Measurements from ENCODE around the gene PRSS56. TPM values are rescaled to one million over a fixed set of nuclear protein-coding genes. Genes with fewer than 3 reads are reported as not detected.

Gene PRSS56
- total and polyA plus RNA-seq, 2 of the 13 experiments (the other 11 are each of a cell fraction or from before 2014, with no cell fraction given), result not detected

GRCh38 chr2:232492963-232493700, 27.1 kb upstream of the PRSS56 start:
- Histone ChIP-seq H3K9me3 (ENCODE audit: low read length) (no peaks in the 10 kb centered on the region), H3K4me1 (ENCODE audit: insufficient read depth, low read length) (no peaks in the 10 kb centered on the region), H3K9ac (ENCODE audit: insufficient read depth, low read depth, low read length) (no peak overlapping the region), H4K20me1 (ENCODE audit: insufficient read depth, low read length) (no peaks in the 10 kb centered on the region), H3K36me3 (replicated peaks in 1 of 2; ENCODE audit: control insufficient read depth in 1 of 2, insufficient read depth in 2 of 2, low read length in 2 of 2) (no peaks in the 10 kb centered on the region), H3K27me3 (ENCODE audit: control insufficient read depth in 1 of 2, insufficient read depth in 2 of 2, low read length in 2 of 2) (peaks cover 23 to 93% of the 10 kb centered on the region in 2 experiments), H2AFZ (ENCODE audit: low read length) (no peak overlapping the region), H3K4me2 (ENCODE audit: low read depth, low read length) (no peak overlapping the region), H3K27ac (ENCODE audit: extremely low read length, insufficient read depth, low read length) (no peak overlapping the region), H3K4me3 (replicated peaks in 1 of 3; ENCODE audit: insufficient read depth in 1 of 3, low read depth in 2 of 3, low read length in 3 of 3) (no peak overlapping the region), H3K79me2 (ENCODE audit: insufficient read depth, low read length) (no peaks in the 10 kb centered on the region)
- no TSS peak for BruUV-seq (replicated peaks)
- 8% methylated on average over 12 of the region's 24 CpGs for WGBS (ENCODE audit: low lambda C conversion rate)
- CTCF ChIA-PET (ENCODE audit: low intra/inter-chr PET ratio, low total read pairs), result no interaction called here
- in situ Hi-C loops (cut with HindIII; ENCODE audit: extremely low pct_ligation_motif_present, low pct_unique_long_range_greater_than_20kb), result no loop called here
- DNase-seq (ENCODE audit: low spot score) (no peak), ATAC-seq (no peak), FAIRE-seq (no peak)
- intact Hi-C loops (cut with micrococcal nuclease; ENCODE audit: unreplicated experiment), result no loop called here
- POLR2A ChIA-PET, result no interaction called here
- no peak for TF ChIP-seq ZNF468 (CRISPR knock-in tag; IDR thresholded peaks at IDR 0.05)
- no peak for TF ChIP-seq CREB1 (IDR thresholded peaks at IDR 0.05)
- TF ChIP-seq CREB1 (CRISPR knock-in tag; IDR thresholded peaks at IDR 0.05), result no peak
- TF ChIP-seq ZFP62 (CRISPR knock-in tag; IDR thresholded peaks at IDR 0.05), result no peak
- no peak for TF ChIP-seq ZNF550 (CRISPR knock-in tag; IDR thresholded peaks at IDR 0.05; ENCODE audit: borderline replicate concordance)
- TF ChIP-seq, protein P1, sequence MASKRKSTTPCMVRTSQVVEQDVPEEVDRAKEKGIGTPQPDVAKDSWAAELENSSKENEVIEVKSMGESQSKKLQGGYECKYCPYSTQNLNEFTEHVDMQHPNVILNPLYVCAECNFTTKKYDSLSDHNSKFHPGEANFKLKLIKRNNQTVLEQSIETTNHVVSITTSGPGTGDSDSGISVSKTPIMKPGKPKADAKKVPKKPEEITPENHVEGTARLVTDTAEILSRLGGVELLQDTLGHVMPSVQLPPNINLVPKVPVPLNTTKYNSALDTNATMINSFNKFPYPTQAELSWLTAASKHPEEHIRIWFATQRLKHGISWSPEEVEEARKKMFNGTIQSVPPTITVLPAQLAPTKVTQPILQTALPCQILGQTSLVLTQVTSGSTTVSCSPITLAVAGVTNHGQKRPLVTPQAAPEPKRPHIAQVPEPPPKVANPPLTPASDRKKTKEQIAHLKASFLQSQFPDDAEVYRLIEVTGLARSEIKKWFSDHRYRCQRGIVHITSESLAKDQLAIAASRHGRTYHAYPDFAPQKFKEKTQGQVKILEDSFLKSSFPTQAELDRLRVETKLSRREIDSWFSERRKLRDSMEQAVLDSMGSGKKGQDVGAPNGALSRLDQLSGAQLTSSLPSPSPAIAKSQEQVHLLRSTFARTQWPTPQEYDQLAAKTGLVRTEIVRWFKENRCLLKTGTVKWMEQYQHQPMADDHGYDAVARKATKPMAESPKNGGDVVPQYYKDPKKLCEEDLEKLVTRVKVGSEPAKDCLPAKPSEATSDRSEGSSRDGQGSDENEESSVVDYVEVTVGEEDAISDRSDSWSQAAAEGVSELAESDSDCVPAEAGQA (IDR thresholded peaks at IDR 0.05; ENCODE audit: low read depth), result no peak
- TF ChIP-seq, protein P1 (CRISPR knock-in tag; IDR thresholded peaks at IDR 0.05; ENCODE audit: borderline replicate concordance), result no peak
- TF ChIP-seq IRF1 (CRISPR knock-in tag; IDR thresholded peaks at IDR 0.05; ENCODE audit: low read depth), result no peak
- TF ChIP-seq HHEX (CRISPR knock-in tag; IDR thresholded peaks at IDR 0.05), result no peak
- TF ChIP-seq ZMYM4 (CRISPR knock-in tag; IDR thresholded peaks at IDR 0.05), result no peak
- TF ChIP-seq SPEN (CRISPR knock-in tag; IDR thresholded peaks at IDR 0.05; ENCODE audit: low read depth), result no peak
- TF ChIP-seq, protein P2, sequence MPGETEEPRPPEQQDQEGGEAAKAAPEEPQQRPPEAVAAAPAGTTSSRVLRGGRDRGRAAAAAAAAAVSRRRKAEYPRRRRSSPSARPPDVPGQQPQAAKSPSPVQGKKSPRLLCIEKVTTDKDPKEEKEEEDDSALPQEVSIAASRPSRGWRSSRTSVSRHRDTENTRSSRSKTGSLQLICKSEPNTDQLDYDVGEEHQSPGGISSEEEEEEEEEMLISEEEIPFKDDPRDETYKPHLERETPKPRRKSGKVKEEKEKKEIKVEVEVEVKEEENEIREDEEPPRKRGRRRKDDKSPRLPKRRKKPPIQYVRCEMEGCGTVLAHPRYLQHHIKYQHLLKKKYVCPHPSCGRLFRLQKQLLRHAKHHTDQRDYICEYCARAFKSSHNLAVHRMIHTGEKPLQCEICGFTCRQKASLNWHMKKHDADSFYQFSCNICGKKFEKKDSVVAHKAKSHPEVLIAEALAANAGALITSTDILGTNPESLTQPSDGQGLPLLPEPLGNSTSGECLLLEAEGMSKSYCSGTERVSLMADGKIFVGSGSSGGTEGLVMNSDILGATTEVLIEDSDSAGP (CRISPR knock-in tag; IDR thresholded peaks at IDR 0.05; ENCODE audit: borderline replicate concordance), result no peak
- no peak for TF ChIP-seq RFX5 (IDR thresholded peaks at IDR 0.05; ENCODE audit: low read depth, low read length)
- TF ChIP-seq NCOA5 (CRISPR knock-in tag; IDR thresholded peaks at IDR 0.05), result no peak
- no peak for TF ChIP-seq NKX3-1 (CRISPR knock-in tag; IDR thresholded peaks at IDR 0.05)
- TF ChIP-seq MAZ (IDR thresholded peaks at IDR 0.05; ENCODE audit: borderline replicate concordance, low read depth, low read length), result no peak
- TF ChIP-seq MAZ (CRISPR knock-in tag; IDR thresholded peaks at IDR 0.05; ENCODE audit: low read depth), result no peak

All from HepG2 (cell line).